ENCODE data around the gene KLHL13.
"Not testable (repeated sequence)": the region's sequence is repeated elsewhere in the genome, so short reads cannot be mapped to it uniquely, and the experiment has no call there.

Gene KLHL13, protein sequence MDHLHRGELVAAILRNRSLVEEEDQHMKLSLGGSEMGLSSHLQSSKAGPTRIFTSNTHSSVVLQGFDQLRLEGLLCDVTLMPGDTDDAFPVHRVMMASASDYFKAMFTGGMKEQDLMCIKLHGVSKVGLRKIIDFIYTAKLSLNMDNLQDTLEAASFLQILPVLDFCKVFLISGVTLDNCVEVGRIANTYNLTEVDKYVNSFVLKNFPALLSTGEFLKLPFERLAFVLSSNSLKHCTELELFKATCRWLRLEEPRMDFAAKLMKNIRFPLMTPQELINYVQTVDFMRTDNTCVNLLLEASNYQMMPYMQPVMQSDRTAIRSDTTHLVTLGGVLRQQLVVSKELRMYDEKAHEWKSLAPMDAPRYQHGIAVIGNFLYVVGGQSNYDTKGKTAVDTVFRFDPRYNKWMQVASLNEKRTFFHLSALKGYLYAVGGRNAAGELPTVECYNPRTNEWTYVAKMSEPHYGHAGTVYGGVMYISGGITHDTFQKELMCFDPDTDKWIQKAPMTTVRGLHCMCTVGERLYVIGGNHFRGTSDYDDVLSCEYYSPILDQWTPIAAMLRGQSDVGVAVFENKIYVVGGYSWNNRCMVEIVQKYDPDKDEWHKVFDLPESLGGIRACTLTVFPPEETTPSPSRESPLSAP

GRCh38 chrX:118116713-118117550 is at the start of gene KLHL13:
KLHL13 (minus strand) TSS chrX:118116810; CDS start chrX:118028473, 88,337 bp downstream.
- no peak for DNase-seq (ENCODE audit: low spot score)

GRCh38 chrX:118164138-118164537 is 47.5 kb upstream of the KLHL13 start:
- DNase-seq (ENCODE audit: low spot score): peak; percentile 62

DNA sequence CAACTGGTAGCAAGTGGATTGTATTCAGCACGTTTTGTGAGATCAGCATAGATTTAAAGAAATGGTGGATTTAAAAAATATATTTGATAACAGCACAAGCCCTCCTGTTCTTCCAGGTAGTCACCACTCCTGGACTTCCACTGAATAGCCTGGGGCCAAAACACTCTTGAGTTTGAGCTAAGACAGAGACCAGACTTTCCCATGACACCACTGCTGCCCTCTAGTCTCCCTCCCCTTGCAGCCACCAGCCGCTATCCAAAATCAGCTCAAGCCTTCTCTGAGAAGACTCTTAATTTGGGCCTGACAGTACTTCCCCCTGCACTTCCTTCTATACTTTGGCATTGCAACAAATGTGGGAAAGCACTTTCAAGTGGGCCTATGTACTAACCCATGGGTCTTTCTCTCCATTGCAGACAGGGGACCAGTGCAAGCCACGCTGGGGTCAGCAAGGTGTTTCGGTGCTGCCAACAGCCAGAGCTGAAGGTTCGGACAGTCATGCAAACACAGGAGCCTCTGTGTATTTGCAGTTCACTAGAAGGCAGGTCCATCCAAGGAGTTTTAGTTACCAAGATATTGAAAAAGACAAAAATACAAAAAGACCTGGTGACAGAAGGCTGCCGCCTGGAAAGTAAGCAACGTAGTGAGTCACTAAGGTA is 40.5 kb upstream of the KLHL13 start:
- no peak for DNase-seq (ENCODE audit: low spot score)

GRCh38 chrX:118156254-118156952 is 39.8 kb upstream of the KLHL13 start:
- no peak for DNase-seq (ENCODE audit: low spot score)

- DNase-seq (ENCODE audit: low spot score): no peak
Observed at GRCh38 chrX:118153270-118153669, 36.7 kb upstream of the KLHL13 start.

- no peak for DNase-seq (ENCODE audit: low spot score)
Observed at GRCh38 chrX:118152721-118153120, 36.1 kb upstream of the KLHL13 start.

GRCh38 chrX:118148737-118149136 is 32.1 kb upstream of the KLHL13 start:
- DNase-seq (ENCODE audit: low spot score): no peak

DNA sequence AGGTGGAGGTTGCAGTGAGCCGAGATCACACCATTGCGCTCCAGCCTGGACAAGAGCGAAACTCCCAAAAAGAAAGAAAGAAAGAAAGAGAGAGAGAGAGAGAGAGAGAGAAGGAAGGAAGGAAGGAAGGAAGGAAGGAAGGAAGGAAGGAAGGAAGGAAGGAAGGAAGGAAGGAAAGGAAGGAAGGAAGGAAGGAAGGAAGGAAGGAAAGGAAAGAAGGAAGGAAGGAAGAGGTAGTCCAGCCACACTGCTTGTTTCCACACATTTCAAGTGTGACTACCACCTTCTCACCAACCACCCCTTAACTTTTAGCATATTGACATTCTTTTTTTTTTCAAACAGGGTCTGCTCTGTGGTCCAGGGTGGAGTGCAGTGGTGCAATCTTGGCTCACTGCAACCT is 31.2 kb upstream of the KLHL13 start:
- not testable (repeated sequence) for DNase-seq (ENCODE audit: low spot score)

GRCh38 chrX:118143578-118143977 is 27.0 kb upstream of the KLHL13 start:
- DNase-seq (ENCODE audit: low spot score): no peak

GRCh38 chrX:118131336-118131735 is 14.7 kb upstream of the KLHL13 start:
- DNase-seq (ENCODE audit: low spot score): no peak

DNA sequence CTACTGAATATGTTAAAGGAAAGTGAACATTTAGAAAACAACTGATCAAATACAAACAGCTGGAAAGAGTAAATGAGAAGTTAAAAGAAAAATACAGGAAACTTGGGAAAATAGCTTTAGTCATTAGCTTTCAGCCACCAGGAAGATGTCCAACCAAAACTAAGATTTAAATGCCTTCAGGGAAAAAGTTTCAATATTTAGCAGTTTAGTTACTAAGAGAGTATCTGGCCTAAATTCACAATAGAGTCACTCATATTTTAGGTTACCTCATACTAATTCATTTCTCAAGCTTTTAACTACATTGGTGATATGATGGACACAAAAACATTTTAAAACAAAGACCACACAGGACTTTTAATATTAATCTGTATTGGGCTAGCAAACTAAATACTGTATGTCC is 13.1 kb upstream of the KLHL13 start:
- DNase-seq (ENCODE audit: low spot score): no peak

GRCh38 chrX:118128724-118129123 is 12.1 kb upstream of the KLHL13 start:
- DNase-seq (ENCODE audit: low spot score): no peak

DNA sequence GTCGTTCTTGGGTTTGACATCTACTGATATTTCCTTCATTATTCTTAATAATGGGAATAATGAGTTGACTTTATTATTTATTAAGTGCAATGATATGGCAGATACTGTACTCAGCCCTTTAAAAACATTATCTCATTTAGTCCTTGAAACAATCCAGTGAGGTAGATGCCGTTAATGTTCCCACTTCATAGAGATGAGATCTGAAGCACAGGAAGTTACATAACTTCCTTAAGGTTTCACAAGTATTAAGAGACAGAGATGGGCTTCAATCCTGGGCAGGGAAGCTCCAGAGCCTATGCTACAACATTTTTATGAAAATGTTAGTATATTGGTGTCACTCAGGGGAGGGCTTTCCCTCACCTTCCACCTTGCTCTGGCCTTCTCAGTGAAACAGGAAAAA is 9.7 kb upstream of the KLHL13 start:
- DNase-seq (ENCODE audit: low spot score): no peak

- DNase-seq (ENCODE audit: low spot score): not testable (repeated sequence)
Observed at GRCh38 chrX:118124243-118124642, 7.6 kb upstream of the KLHL13 start.

DNA sequence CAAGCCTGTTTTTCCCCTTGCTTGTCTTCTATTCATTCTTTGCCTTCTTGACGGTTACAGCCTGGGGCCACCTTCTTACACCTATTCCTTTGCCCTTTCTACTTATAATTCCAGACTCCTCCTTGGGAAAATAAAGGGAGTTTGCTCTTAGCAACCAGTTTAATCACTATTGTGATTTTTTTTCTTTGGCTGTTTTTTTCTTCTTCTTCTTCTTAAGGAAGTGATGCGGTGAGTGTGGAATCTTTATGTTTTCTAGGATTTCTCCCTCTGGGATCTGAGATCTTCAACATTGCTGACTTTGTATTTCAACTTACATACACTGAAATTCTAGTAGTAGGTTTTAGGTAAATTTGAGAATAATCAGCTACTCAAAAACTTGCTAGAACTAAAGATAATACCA is 1.1 kb upstream of the KLHL13 start:
- DNase-seq (ENCODE audit: low spot score): no peak

GRCh38 chrX:118115953-118116712 is 477 bp downstream of the KLHL13 start:
- DNase-seq (ENCODE audit: low spot score): no peak

DNA sequence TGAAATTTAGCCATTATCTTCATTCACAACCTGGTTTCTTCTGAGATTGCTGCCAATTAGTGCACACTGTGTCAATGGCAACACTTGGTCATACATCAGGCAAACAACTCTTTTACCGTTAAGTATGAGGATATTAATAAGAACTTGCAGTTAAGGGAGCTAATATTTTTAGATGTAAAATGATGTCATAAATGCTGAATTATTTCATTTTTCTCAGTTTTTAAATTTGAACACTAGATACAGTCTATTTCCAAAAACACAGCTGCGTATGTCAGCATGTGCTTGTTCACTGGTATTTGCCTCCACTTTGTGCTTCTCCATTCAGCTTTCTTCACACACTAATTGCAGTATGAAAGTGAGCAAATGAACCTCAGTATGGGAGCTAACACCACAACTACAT is 1.6 kb downstream of the KLHL13 start:
- DNase-seq (ENCODE audit: low spot score): no peak

- DNase-seq (ENCODE audit: low spot score): no peak
Observed at GRCh38 chrX:118109065-118109464, 7.5 kb downstream of the KLHL13 start.

DNA sequence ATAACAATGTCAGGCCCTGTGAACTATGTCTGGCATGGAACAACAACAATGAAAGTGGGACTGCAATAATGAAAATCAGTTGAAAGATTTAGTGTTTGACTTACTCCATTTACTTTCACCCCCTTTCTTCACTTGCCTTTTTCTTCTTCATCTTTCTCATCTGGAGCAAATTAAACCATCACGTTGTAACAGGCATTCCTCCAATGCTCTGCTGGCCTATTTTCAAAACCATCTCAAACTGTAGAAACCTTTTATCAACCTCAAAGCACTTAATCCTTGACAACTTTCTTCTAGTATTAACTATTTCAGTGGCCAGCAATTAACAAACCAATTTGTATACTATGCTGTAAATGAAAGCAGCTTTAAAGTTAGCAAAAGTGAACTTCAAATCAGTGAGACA is 8.3 kb downstream of the KLHL13 start:
- no peak for DNase-seq (ENCODE audit: low spot score)

- no peak for DNase-seq (ENCODE audit: low spot score)
Observed at GRCh38 chrX:118100091-118100490, 16.5 kb downstream of the KLHL13 start.

GRCh38 chrX:118088084-118088483 is 28.5 kb downstream of the KLHL13 start:
- DNase-seq (ENCODE audit: low spot score): no peak

Measured in RKO (cell line).